Hepatocyte (in vitro differentiated cells): ENCODE results near the gene EXOC4.

Source experiments
- EZH2 ChIP-seq: fragments of 200-600 bp; sonication (generic); IDR thresholded peaks from 2 replicates; pipeline ENCODE4 v1.6.1; 2016; ENCODE audit warnings: antibody characterized with exemption, mild to moderate bottlenecking, borderline replicate concordance
- EZH2phosphoT487 ChIP-seq: fragments of 200-600 bp; sonication (generic); IDR thresholded peaks from one replicate; pipeline ENCODE4 v1.6.1; 2018; ENCODE audit warnings: antibody characterized with exemption, mild to moderate bottlenecking, low read depth, moderate library complexity; ENCODE audit not compliant: unreplicated experiment, severe bottlenecking
- TF ChIP-seq, protein P1 (sequence below): fragments of 200-600 bp; sonication (generic); IDR thresholded peaks from 2 replicates; pipeline ENCODE4 v1.5.1; 2016; ENCODE audit warnings: antibody characterized with exemption, mild to moderate bottlenecking; ENCODE audit not compliant: poor library complexity

DNA sequence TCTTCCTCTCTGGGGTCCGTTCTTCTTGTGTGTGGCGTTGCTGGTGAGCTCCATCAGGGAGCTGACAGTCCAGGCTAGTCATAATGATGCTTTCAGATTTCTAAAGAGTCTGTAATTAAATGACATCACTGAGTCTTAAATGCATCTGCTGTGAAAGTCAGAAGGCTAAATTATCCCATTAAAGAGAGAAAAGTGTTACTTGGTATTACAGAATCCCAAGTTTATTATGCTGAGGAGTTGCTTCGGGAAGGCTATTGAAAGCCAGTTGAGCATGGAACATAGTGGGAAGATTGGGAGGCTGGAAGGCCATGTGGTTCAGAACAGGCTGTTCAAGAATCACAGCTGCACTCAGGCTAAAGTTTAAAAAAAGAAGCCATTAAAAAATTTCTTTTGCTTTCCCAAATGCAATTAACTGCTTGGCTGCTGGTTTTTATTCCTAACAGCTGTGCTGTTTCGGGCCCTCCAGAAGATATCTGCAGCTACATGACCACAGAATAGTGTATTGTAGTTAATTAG lies 531.7 kb downstream of the EXOC4 start:
- TF ChIP-seq, protein P1, sequence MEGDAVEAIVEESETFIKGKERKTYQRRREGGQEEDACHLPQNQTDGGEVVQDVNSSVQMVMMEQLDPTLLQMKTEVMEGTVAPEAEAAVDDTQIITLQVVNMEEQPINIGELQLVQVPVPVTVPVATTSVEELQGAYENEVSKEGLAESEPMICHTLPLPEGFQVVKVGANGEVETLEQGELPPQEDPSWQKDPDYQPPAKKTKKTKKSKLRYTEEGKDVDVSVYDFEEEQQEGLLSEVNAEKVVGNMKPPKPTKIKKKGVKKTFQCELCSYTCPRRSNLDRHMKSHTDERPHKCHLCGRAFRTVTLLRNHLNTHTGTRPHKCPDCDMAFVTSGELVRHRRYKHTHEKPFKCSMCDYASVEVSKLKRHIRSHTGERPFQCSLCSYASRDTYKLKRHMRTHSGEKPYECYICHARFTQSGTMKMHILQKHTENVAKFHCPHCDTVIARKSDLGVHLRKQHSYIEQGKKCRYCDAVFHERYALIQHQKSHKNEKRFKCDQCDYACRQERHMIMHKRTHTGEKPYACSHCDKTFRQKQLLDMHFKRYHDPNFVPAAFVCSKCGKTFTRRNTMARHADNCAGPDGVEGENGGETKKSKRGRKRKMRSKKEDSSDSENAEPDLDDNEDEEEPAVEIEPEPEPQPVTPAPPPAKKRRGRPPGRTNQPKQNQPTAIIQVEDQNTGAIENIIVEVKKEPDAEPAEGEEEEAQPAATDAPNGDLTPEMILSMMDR = no peak
- TF ChIP-seq EZH2phosphoT487 = no peak
- TF ChIP-seq EZH2 = no peak
